ENCODE measurements around the gene CRABP1.
"Not testable (repeated sequence)": the region's sequence is repeated elsewhere in the genome, so short reads cannot be mapped to it uniquely, and the experiment has no call there.

Gene CRABP1

DNA sequence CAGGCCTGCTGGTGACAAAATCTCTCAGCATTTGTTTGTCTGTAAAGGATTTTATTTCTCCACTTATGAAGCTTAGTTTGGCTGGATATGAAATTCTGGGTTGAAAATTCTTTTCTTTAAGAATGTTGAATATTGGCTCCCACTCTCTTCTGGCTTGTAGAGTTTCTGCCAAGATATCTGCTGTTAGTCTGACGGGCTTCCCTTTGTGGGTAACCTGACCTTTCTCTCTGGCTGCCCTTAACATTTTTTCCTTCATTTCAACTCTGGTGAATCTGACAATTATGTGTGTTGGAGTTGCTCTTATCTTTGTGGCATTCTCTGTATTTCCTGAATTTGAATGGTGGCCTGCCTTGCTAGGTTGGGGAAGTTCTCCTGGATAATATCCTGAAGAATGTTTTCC, 40.0 kb downstream of the CRABP1 start:
- FAIRE-seq = not testable (repeated sequence)

DNA sequence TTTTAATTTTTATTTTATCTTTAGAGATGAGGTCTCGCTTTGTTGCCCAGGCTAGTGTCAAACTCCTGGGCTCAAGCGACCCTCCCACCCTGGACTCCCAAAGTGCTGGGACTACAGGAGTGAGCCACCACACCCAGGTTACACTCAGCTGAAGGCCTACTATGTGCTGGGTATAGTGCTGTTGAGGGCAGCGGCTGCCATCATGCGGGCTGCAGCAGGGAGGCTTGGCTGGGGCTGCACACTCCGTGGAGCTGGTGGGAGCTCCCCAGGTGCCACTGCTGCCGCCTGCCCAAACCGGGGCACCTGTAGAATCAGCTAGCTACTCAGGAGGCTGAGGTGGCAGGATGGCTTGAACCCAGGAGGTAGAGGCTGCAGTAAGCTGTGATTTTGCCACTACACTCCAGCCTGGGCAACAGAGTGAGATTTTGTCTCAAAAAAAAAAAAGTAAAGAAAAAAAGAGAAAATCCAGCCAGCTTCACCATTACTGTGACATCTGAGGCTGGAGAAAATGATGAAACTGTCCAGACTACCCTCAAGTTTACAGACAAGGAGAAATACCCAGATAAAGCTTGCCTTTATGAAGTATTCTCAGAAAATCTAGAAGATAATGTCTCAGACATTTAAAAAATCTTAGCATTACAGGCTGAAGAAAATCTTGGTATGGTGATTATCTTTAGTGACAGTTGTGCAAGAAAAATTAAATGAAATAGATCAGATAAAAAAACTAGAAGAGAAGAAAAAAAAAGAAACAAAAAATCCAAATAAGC, 42.1 kb downstream of the CRABP1 start:
- FAIRE-seq = no peak

DNA sequence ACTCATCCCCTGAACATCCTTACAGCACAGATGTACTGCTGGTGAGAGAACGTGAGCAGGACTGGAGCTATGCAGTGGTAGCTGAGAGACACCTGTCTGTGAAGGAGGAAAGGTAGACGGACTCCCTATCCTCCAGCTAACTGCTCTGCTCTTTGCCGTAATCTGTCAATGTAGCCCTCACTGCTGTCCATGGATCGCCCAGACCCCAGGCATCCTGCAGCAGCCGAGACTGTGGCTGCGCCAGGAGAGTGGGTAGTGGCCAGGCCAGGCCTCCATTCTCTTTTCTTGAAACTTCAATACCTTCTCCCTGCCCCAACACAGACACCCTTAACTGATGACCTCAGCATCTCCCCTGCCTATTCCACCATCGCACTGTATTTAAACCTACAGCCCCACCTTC, 44.5 kb downstream of the CRABP1 start:
- FAIRE-seq = no peak

DNA sequence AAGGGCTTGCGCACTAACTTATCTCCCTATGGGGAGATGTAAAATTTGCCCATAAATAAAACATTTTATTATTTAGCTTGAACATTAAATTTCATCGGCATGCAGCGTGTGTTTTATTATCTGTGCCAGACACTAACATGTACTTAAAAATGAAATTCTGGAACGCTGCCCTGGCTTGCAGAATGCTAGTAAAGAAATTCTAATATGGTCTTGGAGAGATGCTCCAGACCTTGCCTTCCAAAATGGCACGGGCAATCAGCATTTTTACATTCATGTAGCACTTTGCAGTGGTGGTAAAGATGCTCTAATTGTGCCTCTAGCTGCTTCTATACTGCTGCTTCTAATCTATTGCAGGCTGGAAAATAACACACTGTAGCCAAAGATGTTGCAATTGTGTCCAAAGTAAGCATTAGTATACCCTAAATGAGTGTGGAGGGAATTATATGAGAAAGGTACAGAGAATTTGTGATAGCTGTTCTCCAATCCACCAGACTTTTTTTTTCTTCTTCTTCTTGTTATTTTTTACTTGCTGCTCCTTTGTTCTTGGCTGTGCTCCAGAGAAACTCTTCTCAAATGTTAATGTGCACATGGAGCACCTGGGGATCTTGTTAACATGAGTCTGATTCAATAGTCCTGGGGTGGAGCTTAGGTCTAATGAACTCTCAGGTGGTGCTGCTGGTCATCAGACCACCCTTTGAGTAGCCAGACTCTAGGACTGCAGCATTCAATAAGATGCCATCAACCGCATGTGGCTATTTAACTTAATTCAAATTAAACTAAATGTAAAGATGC, 47.3 kb downstream of the CRABP1 start:
- no peak for FAIRE-seq

DNA sequence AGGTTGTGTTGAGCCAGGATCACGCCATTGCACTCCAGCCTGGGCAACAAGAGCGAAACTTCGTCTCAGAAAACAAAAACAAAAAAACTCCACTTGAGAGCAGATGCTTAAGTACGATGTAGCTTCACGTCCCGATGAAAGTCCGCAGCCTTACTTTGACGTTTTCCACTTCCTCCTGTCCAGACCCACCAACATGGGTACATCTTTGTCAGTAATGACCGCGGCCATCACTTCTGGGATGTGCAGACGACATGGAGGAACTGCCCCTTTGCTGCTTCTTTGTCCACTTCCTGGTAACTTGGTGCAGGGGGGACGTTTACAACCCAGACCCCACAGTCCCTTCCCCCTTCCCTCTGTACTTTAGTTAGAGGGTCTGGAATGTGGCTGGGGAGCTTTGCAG, 48.7 kb downstream of the CRABP1 start:
- no peak for FAIRE-seq

DNA sequence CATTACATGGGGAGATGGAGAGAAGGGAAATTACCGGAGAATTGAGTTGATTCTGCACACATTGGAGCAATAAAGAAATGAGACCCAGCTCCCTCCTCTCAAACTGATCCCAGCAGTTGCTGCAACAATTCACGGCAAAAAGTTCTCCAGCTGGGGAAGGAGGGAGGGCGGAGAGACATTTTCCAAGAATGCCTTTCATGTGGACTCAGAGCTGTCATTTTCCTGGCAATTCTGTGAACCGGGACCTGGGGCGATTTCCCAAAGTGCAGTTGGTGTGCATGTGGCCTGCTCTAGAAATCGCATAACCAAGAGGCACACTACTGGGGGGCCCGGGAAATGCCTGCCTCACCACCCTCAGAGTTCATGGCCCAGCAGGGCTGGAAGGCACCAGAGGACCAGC, 49.2 kb downstream of the CRABP1 start:
- no peak for FAIRE-seq

DNA sequence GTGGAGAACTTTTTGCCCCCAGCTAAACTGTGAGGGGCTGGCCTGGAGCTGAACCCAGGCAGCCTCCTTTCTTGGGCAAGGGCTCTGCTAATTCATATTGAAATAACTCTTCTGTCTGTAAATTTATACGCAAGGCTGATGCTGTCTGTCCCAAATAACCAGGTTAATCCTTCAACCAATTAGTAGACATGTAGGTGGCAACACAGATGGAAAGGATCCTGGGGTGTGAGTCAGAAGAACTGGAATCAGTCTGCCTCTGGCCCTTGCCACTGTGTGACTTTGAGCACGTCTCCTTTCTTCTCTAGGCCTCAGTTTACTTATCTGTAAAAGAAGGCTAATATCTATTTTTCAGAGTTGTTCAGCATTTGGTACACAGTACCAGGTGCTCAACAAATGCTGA, 49.6 kb downstream of the CRABP1 start:
- no peak for FAIRE-seq

DNA sequence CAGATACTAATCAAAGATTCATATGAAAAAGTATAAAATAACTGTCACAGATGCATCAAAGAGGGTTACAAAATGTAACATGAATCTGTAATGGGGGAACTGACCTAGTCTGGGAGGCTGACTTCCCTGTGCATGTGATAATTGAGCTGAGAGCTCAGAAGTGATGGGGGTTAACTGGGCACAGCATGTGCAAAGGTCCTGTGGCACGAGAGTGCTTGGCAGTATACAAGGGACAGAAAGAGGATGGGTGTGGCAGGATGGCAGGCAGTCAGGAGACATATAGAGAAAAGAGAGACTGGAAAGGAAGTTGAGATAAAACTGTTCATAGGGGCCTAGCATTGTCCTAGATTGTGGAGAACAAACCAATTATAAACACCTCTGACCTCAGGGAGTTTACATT, 50.1 kb downstream of the CRABP1 start:
- FAIRE-seq = no peak

DNA sequence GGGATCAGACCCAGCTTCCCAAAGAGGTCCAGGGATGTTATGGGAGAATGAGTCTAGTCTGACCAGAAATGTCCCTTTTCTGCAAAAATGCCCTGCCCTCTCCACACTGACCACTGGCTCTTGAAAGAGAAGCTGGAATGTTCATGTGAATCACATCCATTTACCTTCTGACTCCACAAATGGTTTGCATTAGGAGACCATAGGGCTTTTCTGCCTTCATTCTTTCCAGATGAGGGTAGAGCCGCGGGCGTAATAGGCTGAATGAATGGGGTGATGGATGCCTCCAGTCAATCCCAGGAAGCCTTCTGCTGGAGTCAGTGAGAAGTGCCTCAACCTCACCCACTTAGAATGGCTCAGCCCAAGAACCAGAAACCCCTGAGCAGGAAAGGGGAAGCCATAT, 50.7 kb downstream of the CRABP1 start:
- no peak for FAIRE-seq

DNA sequence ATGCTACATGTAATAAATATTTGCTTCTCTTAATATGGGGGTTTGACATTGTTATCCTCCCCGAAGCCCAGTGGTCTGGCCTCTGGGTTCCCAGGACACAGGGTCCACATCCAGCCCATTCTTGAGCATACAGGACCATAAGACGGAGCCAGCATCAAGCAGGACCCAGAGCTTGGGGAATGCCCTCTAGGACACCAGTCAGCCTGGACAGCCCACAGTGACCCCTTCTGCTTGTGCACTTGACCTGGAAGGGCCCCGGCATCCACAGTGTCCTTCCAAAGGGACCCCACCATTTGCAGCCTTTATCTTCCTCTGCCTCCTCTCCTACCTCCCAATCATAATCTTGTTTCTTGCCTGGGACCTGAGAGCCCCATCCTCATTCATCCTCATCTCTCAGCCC, 51.6 kb downstream of the CRABP1 start:
- FAIRE-seq = no peak

DNA sequence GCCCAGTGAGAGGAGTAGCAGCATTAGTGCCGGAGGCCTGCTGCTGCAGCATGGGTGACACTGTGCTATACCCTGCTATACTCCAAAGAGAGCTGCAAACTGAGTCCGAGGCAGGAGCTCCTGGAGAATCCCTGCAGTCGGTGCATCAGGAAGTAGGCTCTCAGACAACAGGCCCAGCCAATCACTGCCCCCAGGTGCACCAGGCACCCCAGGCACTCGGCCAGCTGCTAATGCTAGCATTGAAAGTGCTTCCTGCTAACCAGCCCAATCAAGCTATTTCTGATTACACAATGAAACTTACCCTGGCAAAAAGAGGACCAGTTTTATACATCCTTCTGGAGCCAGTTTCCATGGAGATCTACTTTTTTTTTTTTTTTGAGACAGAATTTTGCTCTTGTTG, 52.3 kb downstream of the CRABP1 start:
- no peak for FAIRE-seq

DNA sequence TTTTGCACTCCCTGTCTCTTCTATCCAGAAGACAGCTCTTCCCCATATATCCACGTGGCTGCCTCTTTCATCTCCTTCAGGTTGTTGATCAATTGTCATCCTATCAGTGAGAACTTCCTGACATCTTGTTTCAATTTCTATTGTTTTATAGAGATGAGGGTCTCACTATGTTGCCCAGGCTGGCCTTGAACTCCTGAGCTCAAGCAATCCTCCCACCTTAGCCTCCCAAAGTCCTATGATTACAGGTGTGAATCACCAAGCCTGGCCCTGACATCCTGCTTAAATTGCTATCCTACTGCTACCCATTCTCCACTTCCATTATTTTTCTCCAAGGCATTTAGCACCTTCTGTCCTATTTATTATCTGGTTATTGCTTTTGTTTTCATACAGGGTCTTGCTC, 53.0 kb downstream of the CRABP1 start:
- no peak for FAIRE-seq

DNA sequence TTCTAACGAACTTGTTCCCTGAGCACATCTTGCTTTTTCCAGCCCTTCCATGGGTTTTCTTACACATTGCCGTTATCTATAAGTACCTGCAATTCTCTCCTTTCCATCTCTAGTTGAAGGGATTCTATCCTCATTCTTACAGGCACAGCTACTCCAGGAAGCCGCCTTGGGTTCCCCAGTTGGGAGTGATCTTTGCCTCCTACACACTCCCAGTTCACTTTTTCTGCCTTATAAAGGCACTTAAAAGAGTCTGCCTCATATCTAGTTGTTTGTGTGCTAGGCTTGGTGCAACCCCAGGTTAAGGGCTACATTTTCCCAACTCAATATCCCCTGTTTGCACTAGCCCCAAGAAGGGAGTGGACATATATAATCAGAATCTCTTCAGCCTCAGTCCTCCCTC, 53.9 kb downstream of the CRABP1 start:
- FAIRE-seq = no peak

DNA sequence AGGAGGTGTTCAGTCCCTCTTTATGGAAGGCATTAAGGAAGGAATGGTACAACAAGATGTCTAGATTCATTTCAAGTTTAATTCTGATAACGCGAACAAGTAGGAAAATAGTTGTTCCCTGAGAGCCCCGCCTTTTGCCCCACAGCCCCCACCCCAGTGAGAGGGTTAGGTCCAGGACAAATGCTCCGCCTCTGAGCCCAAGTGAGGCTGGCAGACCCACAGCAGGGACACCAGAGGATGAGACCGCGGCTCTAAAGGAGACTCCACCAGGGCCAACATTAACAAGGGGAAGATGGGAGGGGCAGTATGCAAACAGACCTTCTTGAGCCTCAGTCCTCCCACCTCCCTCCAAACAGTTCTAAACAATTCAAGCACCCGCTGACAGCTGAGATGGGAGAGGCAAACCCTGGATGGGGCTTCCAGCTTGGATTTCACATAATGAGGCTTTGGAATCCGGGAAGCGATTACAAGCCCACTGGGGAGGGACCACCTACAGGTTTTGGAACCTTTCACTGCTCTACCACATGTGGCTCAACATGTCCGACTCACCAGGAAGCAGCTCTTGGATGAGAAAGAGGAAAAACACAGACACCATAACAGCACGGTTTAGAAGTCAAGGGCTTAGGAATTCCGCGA, 54.9 kb downstream of the CRABP1 start:
- FAIRE-seq = no peak

DNA sequence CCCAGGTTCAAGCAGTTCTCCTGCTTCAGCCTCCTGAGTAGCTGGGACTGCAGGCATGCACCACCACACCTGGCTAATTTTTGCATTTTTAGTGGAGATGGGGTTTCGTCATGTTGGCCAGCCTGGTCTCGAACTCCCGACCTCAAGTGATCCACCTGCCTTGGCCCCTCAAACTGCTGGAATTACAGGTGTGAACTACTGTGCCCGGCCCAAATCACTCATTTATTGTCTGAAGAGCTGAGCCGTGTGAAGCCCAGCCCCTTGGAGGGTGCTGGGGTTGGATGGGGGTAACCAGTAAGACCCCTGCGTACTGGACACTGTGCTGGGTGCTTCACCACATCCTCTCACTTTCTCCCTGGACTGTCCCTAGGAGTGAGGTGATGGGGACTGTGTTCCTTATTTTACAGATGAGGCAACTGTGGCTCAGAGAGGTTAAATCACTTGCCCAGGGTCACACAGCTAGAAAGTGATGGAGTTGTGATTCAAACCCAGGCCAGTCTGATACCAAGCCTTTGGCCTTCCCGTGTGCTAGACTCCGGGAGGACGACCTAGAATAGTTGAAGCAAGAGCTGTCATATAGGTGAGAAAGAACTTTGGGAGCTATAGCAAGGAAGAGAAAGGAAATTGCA, 56.1 kb downstream of the CRABP1 start:
- FAIRE-seq = no peak

DNA sequence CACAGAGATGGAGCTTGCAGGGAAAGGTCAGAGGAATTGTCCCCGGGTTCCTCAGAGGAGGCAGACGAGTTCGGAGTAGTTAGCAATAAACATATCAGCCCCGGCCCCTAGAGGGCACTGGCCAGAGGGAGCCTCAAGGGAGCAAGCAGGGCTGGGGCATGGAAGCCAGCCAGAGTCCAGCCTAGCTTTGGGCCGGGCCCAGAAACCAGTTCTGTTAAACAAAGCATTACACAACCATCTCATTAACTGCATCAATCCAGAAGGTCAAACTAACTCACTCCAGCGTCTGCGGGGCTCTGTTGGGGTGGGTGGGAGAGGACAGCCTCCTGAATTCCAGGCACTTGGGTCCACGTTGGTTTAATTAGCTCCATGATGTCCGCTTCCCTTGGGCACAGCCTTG, 56.8 kb downstream of the CRABP1 start:
- FAIRE-seq = no peak

DNA sequence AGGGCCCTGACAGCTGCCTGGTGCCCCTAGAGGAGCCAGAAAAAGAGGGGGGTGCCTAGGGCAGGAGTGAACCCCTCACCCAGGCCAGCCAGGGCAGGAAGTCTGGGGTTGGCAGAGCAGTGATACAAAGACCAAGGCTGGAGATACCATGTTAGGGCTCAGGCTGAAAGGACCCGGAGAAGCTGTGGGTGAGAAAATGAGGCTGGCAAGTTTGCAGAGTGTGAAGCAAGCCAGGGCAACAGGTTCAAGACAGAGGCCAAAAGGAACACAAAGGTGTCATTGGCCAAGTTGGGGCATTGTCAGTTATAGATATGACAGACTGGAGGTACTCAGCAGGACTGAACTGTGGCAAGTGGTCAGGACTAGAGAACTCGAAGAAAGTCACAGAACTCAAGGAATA, 57.2 kb downstream of the CRABP1 start:
- no peak for FAIRE-seq
